IMR-90 (cell line): ENCODE results near the gene CTBP2.

Experiments used
- CEBPB ChIP-seq: IDR thresholded peaks from 2 replicates; pipeline ENCODE4 v1.6.1; 2012; ENCODE audit warnings: low read depth, low read length, improper control_type of control experiment
- MAZ ChIP-seq: IDR thresholded peaks from 2 replicates; pipeline ENCODE4 v1.6.1; 2012; ENCODE audit warnings: low read depth, mild to moderate bottlenecking, low read length, improper control_type of control experiment, moderate library complexity, borderline replicate concordance
- TF ChIP-seq, protein P1 (sequence below): conservative IDR thresholded peaks from 2 replicates; pipeline ENCODE4 v1.5.1; 2012; ENCODE audit warnings: mild to moderate bottlenecking, low read depth, low read length, improper control_type of control experiment
- TF ChIP-seq, protein P2 (sequence below): fragments of 150-350 bp; IDR thresholded peaks from 2 replicates; pipeline ENCODE4 v1.6.1; 2017; ENCODE audit warnings: mild to moderate bottlenecking, antibody characterized with exemption, low read length, low read depth

DNA sequence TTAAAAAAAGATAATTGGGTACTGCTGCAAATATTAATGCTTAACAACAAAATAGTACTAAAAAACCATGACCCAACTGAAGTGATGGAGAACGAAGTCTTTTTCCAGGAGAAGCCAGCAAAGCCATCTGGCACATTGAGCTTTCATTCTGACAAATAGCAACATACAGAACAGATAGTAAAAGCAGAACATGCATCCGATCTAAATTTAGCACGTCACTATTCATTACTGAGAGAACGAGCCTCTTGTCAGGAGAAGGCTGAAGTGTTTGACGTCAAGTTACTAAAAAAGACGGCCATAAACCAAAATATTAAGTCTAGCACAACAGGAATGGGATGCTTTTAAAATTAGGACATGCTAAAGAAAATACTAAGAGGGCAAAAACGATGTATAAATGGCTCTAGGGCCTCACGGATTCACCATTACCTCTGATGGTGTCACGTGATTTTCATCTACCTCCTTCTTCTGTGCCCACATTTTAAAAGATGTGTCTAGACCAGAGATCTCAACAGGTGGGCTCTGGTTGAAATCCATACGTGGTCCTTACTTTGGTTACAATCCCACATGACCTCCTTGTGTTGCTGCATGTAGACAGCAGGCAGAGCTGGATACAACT lies 52.3 kb downstream of the CTBP2 start:
- TF ChIP-seq, protein P1, sequence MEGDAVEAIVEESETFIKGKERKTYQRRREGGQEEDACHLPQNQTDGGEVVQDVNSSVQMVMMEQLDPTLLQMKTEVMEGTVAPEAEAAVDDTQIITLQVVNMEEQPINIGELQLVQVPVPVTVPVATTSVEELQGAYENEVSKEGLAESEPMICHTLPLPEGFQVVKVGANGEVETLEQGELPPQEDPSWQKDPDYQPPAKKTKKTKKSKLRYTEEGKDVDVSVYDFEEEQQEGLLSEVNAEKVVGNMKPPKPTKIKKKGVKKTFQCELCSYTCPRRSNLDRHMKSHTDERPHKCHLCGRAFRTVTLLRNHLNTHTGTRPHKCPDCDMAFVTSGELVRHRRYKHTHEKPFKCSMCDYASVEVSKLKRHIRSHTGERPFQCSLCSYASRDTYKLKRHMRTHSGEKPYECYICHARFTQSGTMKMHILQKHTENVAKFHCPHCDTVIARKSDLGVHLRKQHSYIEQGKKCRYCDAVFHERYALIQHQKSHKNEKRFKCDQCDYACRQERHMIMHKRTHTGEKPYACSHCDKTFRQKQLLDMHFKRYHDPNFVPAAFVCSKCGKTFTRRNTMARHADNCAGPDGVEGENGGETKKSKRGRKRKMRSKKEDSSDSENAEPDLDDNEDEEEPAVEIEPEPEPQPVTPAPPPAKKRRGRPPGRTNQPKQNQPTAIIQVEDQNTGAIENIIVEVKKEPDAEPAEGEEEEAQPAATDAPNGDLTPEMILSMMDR: no peak
- TF ChIP-seq, protein P2, sequence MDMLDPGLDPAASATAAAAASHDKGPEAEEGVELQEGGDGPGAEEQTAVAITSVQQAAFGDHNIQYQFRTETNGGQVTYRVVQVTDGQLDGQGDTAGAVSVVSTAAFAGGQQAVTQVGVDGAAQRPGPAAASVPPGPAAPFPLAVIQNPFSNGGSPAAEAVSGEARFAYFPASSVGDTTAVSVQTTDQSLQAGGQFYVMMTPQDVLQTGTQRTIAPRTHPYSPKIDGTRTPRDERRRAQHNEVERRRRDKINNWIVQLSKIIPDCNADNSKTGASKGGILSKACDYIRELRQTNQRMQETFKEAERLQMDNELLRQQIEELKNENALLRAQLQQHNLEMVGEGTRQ: no peak
- TF ChIP-seq MAZ (no peak), CEBPB (no peak)
